ENCODE results near the gene ECI1. TPM values are rescaled to one million over a fixed set of nuclear protein-coding genes. Genes with fewer than 3 reads are reported as not detected.

ECI1 gene
- total RNA-seq, 4 donors from 2014 or later = 104 to 208 (median 169) TPM

DNA sequence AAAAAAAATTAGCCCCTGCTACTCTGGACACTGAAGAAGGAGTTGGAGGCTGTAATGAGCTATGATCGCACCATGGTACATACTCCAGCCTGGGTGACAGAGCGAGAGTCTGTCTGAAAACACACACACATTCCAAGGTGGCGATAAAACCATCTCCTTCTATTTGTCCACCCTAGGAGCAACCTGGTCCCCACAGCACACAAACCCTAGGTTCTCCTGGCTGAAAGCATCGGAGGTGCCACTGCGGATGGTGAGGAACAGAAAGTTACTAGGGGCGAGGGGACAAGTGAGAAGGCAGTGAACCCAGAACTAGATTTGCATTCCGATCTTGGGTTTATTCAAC, 1.4 kb upstream of the ECI1 start:
- intact Hi-C loops (cut with DNase I) = no loop called here
- WGBS, 2 donors = 80 to 86% methylated on average over 7 of the region's 7 CpGs
- H3K4me1 ChIP-seq = peaks cover 10 to 33% of the 10 kb centered on the region in 2 donors
- no peaks in the 10 kb centered on the region for H3K27me3 ChIP-seq
- DNase-seq = no peak
- H3K9me3 ChIP-seq = no peaks in the 10 kb centered on the region
- no peak for TF ChIP-seq CTCF (IDR thresholded peaks at IDR 0.05)
- TF ChIP-seq POLR2A (IDR thresholded peaks at IDR 0.05) = no peak
- H3K4me3 ChIP-seq (replicated peaks in 1 of 3) = no peak overlapping the region
- H3K27ac ChIP-seq = no peak overlapping the region
- H3K36me3 ChIP-seq = peaks cover 44 to 49% of the 10 kb centered on the region in 2 donors

GRCh38 chr16:2250652-2251295, 613 bp downstream of the ECI1 start:
- Histone ChIP-seq H3K9me3 (no peaks in the 10 kb centered on the region), H3K4me1 (peaks cover 10 to 33% of the 10 kb centered on the region in 2 donors), H3K36me3 (peaks cover 34 to 40% of the 10 kb centered on the region in 2 donors), H3K4me3 (replicated peaks in 1 of 3) (peak overlapping the region; percentile 15 to 68 (median 23)), H3K27ac (peak overlapping the region; percentile 67 to 83 (median 81)), H3K27me3 (no peaks in the 10 kb centered on the region)
- intact Hi-C loops (cut with DNase I) = no loop called here
- TF ChIP-seq CTCF (IDR thresholded peaks at IDR 0.05) = no peak
- no peak for TF ChIP-seq POLR2A (IDR thresholded peaks at IDR 0.05)
- DNase-seq = peak; percentile 39 to 45
- WGBS, 2 donors = 3 to 5% methylated on average over 35 of the region's 35 CpGs

DNA sequence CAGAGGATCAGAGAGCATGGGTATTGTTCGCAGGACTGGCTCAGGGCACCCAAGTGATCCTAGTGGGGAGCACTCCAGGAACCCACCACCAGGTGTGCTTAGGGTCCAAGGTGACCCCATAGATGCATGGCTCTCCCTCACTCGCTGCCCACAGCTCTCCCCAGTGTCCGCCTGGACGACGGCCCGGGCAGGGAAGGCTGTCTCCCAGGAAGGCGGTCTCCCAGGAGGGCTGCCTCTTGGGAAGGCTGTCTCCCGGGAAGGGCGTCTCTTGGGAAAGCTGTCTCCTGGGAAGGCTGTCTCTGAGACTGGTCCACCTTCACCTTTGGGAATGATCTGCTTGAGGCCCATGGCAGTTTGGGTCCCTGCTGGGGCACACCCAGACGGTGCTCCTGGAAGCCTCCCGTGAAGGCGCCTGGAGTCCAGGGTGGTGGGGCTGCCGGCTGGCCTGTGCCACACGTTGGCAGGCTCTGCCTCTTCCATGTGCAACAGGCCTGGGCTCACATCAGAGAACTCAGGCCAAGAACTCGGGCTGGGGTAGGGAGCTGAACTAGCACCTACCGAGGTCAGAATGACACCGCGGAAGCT, 5.0 kb downstream of the ECI1 start:
- TF ChIP-seq CTCF (IDR thresholded peaks at IDR 0.05) (no peak), POLR2A (IDR thresholded peaks at IDR 0.05) (no peak)
- intact Hi-C loops (cut with DNase I) = no loop called here
- Histone ChIP-seq H3K36me3 (peaks cover 43 to 44% of the 10 kb centered on the region in 2 donors), H3K27ac (no peak overlapping the region), H3K4me3 (replicated peaks in 1 of 3) (no peak overlapping the region), H3K27me3 (no peaks in the 10 kb centered on the region), H3K9me3 (no peaks in the 10 kb centered on the region), H3K4me1 (peaks cover 7 to 15% of the 10 kb centered on the region in 2 donors)
- 91 to 95% methylated on average over 7 to 12 of the region's 18 CpGs for WGBS, 2 donors
- DNase-seq = no peak

DNA sequence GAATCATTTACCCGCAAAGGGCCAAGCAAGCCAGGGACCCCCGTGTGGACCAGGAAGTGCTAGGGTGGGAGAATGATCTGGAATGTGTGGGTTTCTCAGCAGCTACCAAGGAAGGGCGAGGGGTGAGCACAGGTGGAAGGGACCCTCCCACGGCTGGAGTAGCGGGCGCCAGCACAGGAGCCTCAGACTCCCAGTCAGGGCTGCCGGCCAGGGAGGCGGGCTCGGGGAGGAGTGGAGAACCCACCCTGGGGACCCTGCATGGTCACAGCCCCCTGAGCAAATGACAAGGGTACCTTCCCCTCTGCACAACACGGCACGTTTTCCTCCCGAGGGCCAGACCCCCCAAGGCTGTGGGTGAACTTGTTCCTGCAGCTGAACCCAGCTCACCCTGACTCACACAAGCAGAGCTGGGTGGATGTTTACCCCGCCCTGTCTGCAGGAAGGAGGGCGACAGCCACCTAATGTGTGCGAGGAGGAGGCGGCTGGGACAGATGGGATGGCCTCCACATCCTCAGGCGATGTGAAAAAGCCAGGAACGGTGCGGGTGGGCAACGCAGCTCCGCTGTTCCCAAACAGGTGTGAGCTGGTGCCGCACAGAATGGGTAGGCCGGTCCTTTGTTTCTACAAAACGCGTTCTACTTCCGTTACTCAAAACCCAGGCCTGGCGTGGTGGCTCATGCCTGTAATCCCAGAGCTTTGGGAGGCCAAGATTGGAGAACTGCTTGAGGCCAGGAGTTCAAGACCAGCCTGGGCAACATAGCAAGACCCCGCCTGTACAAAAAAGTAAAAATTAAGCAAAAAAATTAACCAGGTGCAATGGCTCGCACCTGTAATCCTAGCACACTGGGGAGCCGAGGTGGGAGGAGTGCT, 6.2 kb downstream of the ECI1 start:
- intact Hi-C loops (cut with DNase I) = no loop called here
- H3K27me3 ChIP-seq = no peaks in the 10 kb centered on the region
- TF ChIP-seq CTCF (IDR thresholded peaks at IDR 0.05) (no peak), POLR2A (IDR thresholded peaks at IDR 0.05) (no peak)
- no peaks in the 10 kb centered on the region for H3K9me3 ChIP-seq
- no peak overlapping the region for H3K4me3 ChIP-seq (replicated peaks in 1 of 3)
- no peak overlapping the region for H3K27ac ChIP-seq
- peaks cover 43 to 44% of the 10 kb centered on the region in 2 donors for H3K36me3 ChIP-seq
- no peak for DNase-seq
- peaks cover under 1 to 9% of the 10 kb centered on the region in 2 donors for H3K4me1 ChIP-seq
- 94 to 95% methylated on average over 28 to 30 of the region's 30 CpGs for WGBS, 2 donors
